Omental fat pad (tissue), 4 donors: Measurements from ENCODE around the gene PPIE. TPM values are rescaled to one million over a fixed set of nuclear protein-coding genes. Genes with fewer than 3 reads are reported as not detected.

Experiments used
- ATAC-seq: fragments of 150-250 bp; one replicate; pipeline ENCODE4 v1.9.1; 2016; ENCODE audit warnings: mild to moderate bottlenecking, moderate library complexity; ENCODE audit not compliant: low FRiP score
- DNase-seq: peaks from one replicate; pipeline ENCODE4 v3.0.0-alpha.2; 2019; ENCODE audit warnings: low spot score
- CTCF ChIP-seq, 3 donors: fragments of 450-650 bp; IDR thresholded peaks; one replicate each; pipeline ENCODE4 v1.5.1; 2016 to 2017; ENCODE audit warnings: antibody characterized with exemption in 3 of 3, mild to moderate bottlenecking in 3 of 3, moderate library complexity in 2 of 3
- small RNA-seq: library from RNA; depleted of rRNA; stranded (forward); fragments of <200 nt; gene quantifications from one replicate; pipeline ENCODE3, GENCODE V24; 2016
- total RNA-seq, 4 donors: library from RNA; depleted of rRNA; stranded (reverse); fragments of >200 nt; gene quantifications; one replicate each; pipeline ENCODE4 v1.1.0, GENCODE V29; 2016

Gene PPIE
- total RNA-seq, 4 donors from 2014 or later, result 22.7 to 39.6 (median 27.8) TPM

GRCh38 chr1:39799770-39800470 lies 61.2 kb downstream of the PPIE start:
- peak; percentile 83 for ATAC-seq
- TF ChIP-seq CTCF (IDR thresholded peaks at IDR 0.05), result peak in 2 of 3 donors; percentile 55 to 87
- DNase-seq, result peak; percentile 47

- no peak for ATAC-seq
- no peak for TF ChIP-seq CTCF (IDR thresholded peaks at IDR 0.05)
- no peak for DNase-seq
Observed at GRCh38 chr1:39800471-39800835, 61.8 kb downstream of the PPIE start.

- ATAC-seq (no peak), DNase-seq (no peak)
- no peak for TF ChIP-seq CTCF (IDR thresholded peaks at IDR 0.05)
Observed at GRCh38 chr1:39802496-39803260, 64.0 kb downstream of the PPIE start.

GRCh38 chr1:39805385-39805784 lies 66.7 kb downstream of the PPIE start:
- TF ChIP-seq CTCF (IDR thresholded peaks at IDR 0.05), result no peak
- ATAC-seq (no peak), DNase-seq (no peak)

- ATAC-seq, result no peak
- TF ChIP-seq CTCF (IDR thresholded peaks at IDR 0.05), result no peak
- no peak for DNase-seq
Observed at GRCh38 chr1:39808784-39809517, 70.3 kb downstream of the PPIE start.

GRCh38 chr1:39812913-39813312 lies 74.2 kb downstream of the PPIE start:
- TF ChIP-seq CTCF (IDR thresholded peaks at IDR 0.05), result no peak
- DNase-seq, result no peak
- ATAC-seq, result no peak

Small RNA genes within 50 kb of the gene (small RNA-seq; reads per million reads assigned to genes)
- not detected for gene AL033527.1
- gene RNU7-121P, result not detected

Other genes with a start within 250 kb of the PPIE start
- gene BMP8A, start 247.2 kb upstream of the PPIE start, total RNA-seq, result 1 to 10 TPM in 1 of 4 donors, not detected in 3; 2.0 TPM
- 100 to 1,000 TPM; 142 to 379 (median 186) TPM for gene PABPC4, start 162.1 kb upstream of the PPIE start, total RNA-seq
- 1 to 10 TPM; 3.3 to 6.5 (median 5.3) TPM for gene HEYL, start 99.2 kb upstream of the PPIE start, total RNA-seq
- 1 to 10 TPM in 1 of 4 donors, not detected in 3; 1.3 TPM for gene NT5C1A, start 66.8 kb upstream of the PPIE start, total RNA-seq
- under 1 TPM in 3 of 4 donors, not detected in 1; 0.16 to 0.74 (median 0.24) TPM for gene HPCAL4, start 47.4 kb upstream of the PPIE start, total RNA-seq
- gene OXCT2, start 32.5 kb downstream of the PPIE start, total RNA-seq, result 1 to 10 TPM in 1 of 4 donors, under 1 TPM in 3; 0.24 to 1.4 (median 0.31) TPM
- 1 to 10 TPM in 1 of 4 donors, under 1 TPM in 3; 0.24 to 2.0 (median 0.33) TPM for gene BMP8B, start 50.0 kb downstream of the PPIE start, total RNA-seq
- 10 to 100 TPM in 3 of 4 donors, 1 to 10 TPM in 1; 8.4 to 15.8 (median 13.1) TPM for gene TRIT1, start 144.6 kb downstream of the PPIE start, total RNA-seq
- 1 to 10 TPM in 1 of 4 donors, under 1 TPM in 1, not detected in 2; 0.31 to 1.3 TPM for gene MYCL, start 163.0 kb downstream of the PPIE start, total RNA-seq
- gene MFSD2A, start 216.3 kb downstream of the PPIE start, total RNA-seq, result 10 to 100 TPM in 2 of 4 donors, 1 to 10 TPM in 1, under 1 TPM in 1; 0.95 to 75.9 (median 41.1) TPM